Mesenchymal stem cell (in vitro differentiated cells and primary cell): ENCODE measurements around the gene PPP1R13L.
"Not testable (repeated sequence)": the region's sequence is repeated elsewhere in the genome, so short reads cannot be mapped to it uniquely, and the experiment has no call there.

ENCODE experiments used
- DNase-seq: peaks from one replicate; pipeline ENCODE4 v3.0.0-alpha.2; 2013
- H2AFZ ChIP-seq: one replicate; pipeline ENCODE4 v1.6.1; 2013; ENCODE audit warnings: low read depth, mild to moderate bottlenecking, control low read depth, inconsistent platforms, low read length, moderate library complexity
- H2AK5ac ChIP-seq: 2 replicates; pipeline ENCODE4 v1.6.1; 2013; ENCODE audit warnings: low read length, moderate library complexity, mild to moderate bottlenecking, inconsistent platforms; ENCODE audit not compliant: severe bottlenecking
- H2BK120ac ChIP-seq: one replicate; pipeline ENCODE4 v1.6.1; 2013; ENCODE audit warnings: low read depth, mild to moderate bottlenecking, inconsistent platforms, low read length, moderate library complexity
- H2BK12ac ChIP-seq, 2 experiments: one replicate each; pipeline ENCODE4 v1.6.1; 2013; ENCODE audit warnings: inconsistent platforms in 2 of 2, low read length in 2 of 2, mild to moderate bottlenecking in 2 of 2, moderate library complexity in 2 of 2, control low read depth in 1 of 2
- H2BK15ac ChIP-seq: one replicate; pipeline ENCODE4 v1.6.1; 2013; ENCODE audit warnings: mild to moderate bottlenecking, low read depth, inconsistent platforms; ENCODE audit not compliant: poor library complexity, severe bottlenecking
- H2BK5ac ChIP-seq: 2 replicates; pipeline ENCODE4 v1.6.1; 2013; ENCODE audit warnings: low read depth, mild to moderate bottlenecking, low read length, control low read depth, inconsistent platforms; ENCODE audit not compliant: poor library complexity, severe bottlenecking
- H3K14ac ChIP-seq, 2 experiments: one replicate each; pipeline ENCODE4 v1.6.1; 2013; ENCODE audit warnings: inconsistent platforms in 2 of 2, low read length in 2 of 2, control low read depth in 1 of 2, mild to moderate bottlenecking in 1 of 2, moderate library complexity in 1 of 2
- H3K18ac ChIP-seq, 2 experiments: one replicate each; pipeline ENCODE4 v1.6.1; 2013; ENCODE audit warnings: inconsistent platforms in 2 of 2, low read length in 2 of 2, control low read depth in 1 of 2, low read depth in 1 of 2, mild to moderate bottlenecking in 1 of 2
- H3K23ac ChIP-seq, 2 experiments: one replicate each; pipeline ENCODE4 v1.6.1; 2013; ENCODE audit warnings: inconsistent platforms in 2 of 2, low read length in 2 of 2, mild to moderate bottlenecking in 2 of 2, moderate library complexity in 2 of 2, control low read depth in 1 of 2
- H3K27ac ChIP-seq: 2 replicates; pipeline ENCODE4 v1.5.1; 2013; ENCODE audit warnings: mild to moderate bottlenecking, moderate library complexity, low read length, control low read depth, inconsistent platforms; ENCODE audit not compliant: poor library complexity, severe bottlenecking
- H3K27me3 ChIP-seq, 2 experiments: 2 replicates each; pipeline versions ENCODE4 v1.6.1 to v1.7.0; 2013; ENCODE audit warnings: low read length in 2 of 2, mild to moderate bottlenecking in 2 of 2, moderate library complexity in 2 of 2, control low read depth in 1 of 2, inconsistent platforms in 1 of 2; ENCODE audit not compliant: control insufficient read depth in 1 of 2, insufficient read depth in 1 of 2
- H3K36me3 ChIP-seq, 2 experiments: 2 replicates each; pipeline versions ENCODE4 v1.6.1 to v1.7.0; 2013; ENCODE audit warnings: low read length in 2 of 2, control low read depth in 1 of 2, inconsistent platforms in 1 of 2, low read depth in 1 of 2, mild to moderate bottlenecking in 1 of 2; ENCODE audit not compliant: insufficient read depth in 2 of 2, control insufficient read depth in 1 of 2
- H3K4ac ChIP-seq, 2 experiments: one replicate each; pipeline ENCODE4 v1.6.1; 2013; ENCODE audit warnings: inconsistent platforms in 2 of 2, low read length in 2 of 2, mild to moderate bottlenecking in 2 of 2, moderate library complexity in 2 of 2, control low read depth in 1 of 2, low read depth in 1 of 2
- H3K4me1 ChIP-seq: 2 replicates; pipeline ENCODE4 v1.6.1; 2013; ENCODE audit warnings: low read depth, low read length, control low read depth; ENCODE audit not compliant: control insufficient read depth, insufficient read depth
- H3K4me2 ChIP-seq: 2 replicates; pipeline ENCODE4 v1.6.1; 2013; ENCODE audit warnings: low read length, mild to moderate bottlenecking, inconsistent platforms; ENCODE audit not compliant: poor library complexity, severe bottlenecking
- H3K4me3 ChIP-seq, 2 experiments: 2 replicates each; pipeline versions ENCODE4 v1.5.1 to v1.7.0; 2013; ENCODE audit warnings: low read length in 2 of 2, mild to moderate bottlenecking in 2 of 2, control low read depth in 1 of 2, low read depth in 1 of 2; ENCODE audit not compliant: insufficient read depth in 1 of 2
- H3K79me1 ChIP-seq: replicated peaks from 2 replicates; pipeline ENCODE4 v1.6.1; 2013; ENCODE audit warnings: mild to moderate bottlenecking, control low read depth, low read length, inconsistent platforms; ENCODE audit not compliant: poor library complexity, severe bottlenecking
- H3K9ac ChIP-seq: 2 replicates; pipeline ENCODE4 v1.7.0; 2013; ENCODE audit warnings: mild to moderate bottlenecking, low read length, moderate library complexity
- H3K9me3 ChIP-seq: 2 replicates; pipeline ENCODE4 v1.7.0; 2013; ENCODE audit warnings: mild to moderate bottlenecking, low read length; ENCODE audit not compliant: control insufficient read depth
- H4K8ac ChIP-seq: one replicate; pipeline ENCODE4 v1.6.1; 2013; ENCODE audit warnings: inconsistent platforms, mild to moderate bottlenecking, low read length, moderate library complexity
- H4K91ac ChIP-seq: one replicate; pipeline ENCODE4 v1.6.1; 2013; ENCODE audit warnings: mild to moderate bottlenecking, low read length, inconsistent platforms
- WGBS: methylation state at CpG from one replicate; pipeline ENCODE4 v1.1.7; 2013; ENCODE audit warnings: mixed read lengths; 5-methylcytosine and 5-hydroxymethylcytosine counted together

The PPP1R13L gene

GRCh38 chr19:45439569-45440258, 34.8 kb upstream of the PPP1R13L start:
- Histone ChIP-seq H3K27me3 (no peaks in the 10 kb centered on the region), H4K91ac (peak overlapping the region; percentile 79), H2AFZ (peak overlapping the region; percentile 70), H3K4ac (peak overlapping the region in 1 of 2 experiments; percentile 94), H3K27ac (no peak overlapping the region), H2BK120ac (peak overlapping the region; percentile 56), H3K4me3 (peak overlapping the region; percentile 71 to 72), H2AK5ac (no peak overlapping the region), H4K8ac (peak overlapping the region; percentile 80), H3K14ac (peak overlapping the region in 1 of 2 experiments; percentile 95), H3K4me1 (peaks cover 21% of the 10 kb centered on the region), H3K4me2 (peak overlapping the region; percentile 78), H3K36me3 (no peaks in the 10 kb centered on the region), H3K79me1 (no peaks in the 10 kb centered on the region), H3K23ac (peak overlapping the region in 1 of 2 experiments; percentile 64), H3K9me3 (no peaks in the 10 kb centered on the region), H3K18ac (peak overlapping the region; percentile 25 to 92), H2BK15ac (peak overlapping the region; percentile 92), H2BK12ac (peak overlapping the region; percentile 22 to 96), H3K9ac (peak overlapping the region; percentile 85), H2BK5ac (peak overlapping the region; percentile 36)
- 1% methylated on average over 48 of the region's 78 CpGs for WGBS
- DNase-seq = peak; percentile 88

- H3K9ac ChIP-seq = peak overlapping the region; percentile 85
- no peak for DNase-seq
- no peaks in the 10 kb centered on the region for H3K9me3 ChIP-seq
- no peak overlapping the region for H2AFZ ChIP-seq
- H3K27me3 ChIP-seq = no peaks in the 10 kb centered on the region
- no peak overlapping the region for H3K18ac ChIP-seq
- 69% methylated on average over 6 of the region's 10 CpGs for WGBS
- no peak overlapping the region for H4K8ac ChIP-seq
- H3K4me3 ChIP-seq = peak overlapping the region in 1 of 2 experiments; percentile 72
- H4K91ac ChIP-seq = no peak overlapping the region
- H3K27ac ChIP-seq = no peak overlapping the region
- H3K4me2 ChIP-seq = no peak overlapping the region
- no peak overlapping the region for H2BK12ac ChIP-seq
- no peak overlapping the region for H2AK5ac ChIP-seq
- no peak overlapping the region for H3K14ac ChIP-seq
- H2BK15ac ChIP-seq = no peak overlapping the region
- H3K23ac ChIP-seq = no peak overlapping the region
- no peak overlapping the region for H2BK5ac ChIP-seq
- H3K79me1 ChIP-seq = no peaks in the 10 kb centered on the region
- no peak overlapping the region for H2BK120ac ChIP-seq
- no peak overlapping the region for H3K4ac ChIP-seq
- peaks cover 15% of the 10 kb centered on the region for H3K4me1 ChIP-seq
- H3K36me3 ChIP-seq = no peaks in the 10 kb centered on the region
Measured at GRCh38 chr19:45439190-45439568, 34.3 kb upstream of the PPP1R13L start.

GRCh38 chr19:45437328-45437727, 32.5 kb upstream of the PPP1R13L start:
- H3K27ac ChIP-seq = no peak overlapping the region
- peaks cover 6% of the 10 kb centered on the region for H3K4me1 ChIP-seq
- no peak overlapping the region for H2AFZ ChIP-seq
- H3K4me3 ChIP-seq = no peak overlapping the region
- no peak overlapping the region for H2BK5ac ChIP-seq
- H3K79me1 ChIP-seq = no peaks in the 10 kb centered on the region
- no peak overlapping the region for H2BK15ac ChIP-seq
- H3K4me2 ChIP-seq = no peak overlapping the region
- no peak overlapping the region for H3K18ac ChIP-seq
- no peak overlapping the region for H2BK12ac ChIP-seq
- no peak overlapping the region for H4K91ac ChIP-seq
- WGBS = 100% methylated on average over 2 of the region's 3 CpGs
- no peaks in the 10 kb centered on the region for H3K27me3 ChIP-seq
- no peak overlapping the region for H4K8ac ChIP-seq
- no peak overlapping the region for H2AK5ac ChIP-seq
- no peaks in the 10 kb centered on the region for H3K9me3 ChIP-seq
- no peak for DNase-seq
- H3K23ac ChIP-seq = no peak overlapping the region
- no peak overlapping the region for H2BK120ac ChIP-seq
- no peak overlapping the region for H3K14ac ChIP-seq
- no peaks in the 10 kb centered on the region for H3K36me3 ChIP-seq
- no peak overlapping the region for H3K4ac ChIP-seq
- H3K9ac ChIP-seq = no peak overlapping the region

- not testable (repeated sequence) for H3K4me2 ChIP-seq, H2BK5ac ChIP-seq, H3K9me3 ChIP-seq, H3K18ac ChIP-seq, H3K23ac ChIP-seq, DNase-seq, H2AK5ac ChIP-seq, H3K9ac ChIP-seq, H3K4me3 ChIP-seq, H3K4me1 ChIP-seq, H2BK15ac ChIP-seq, H2AFZ ChIP-seq, H4K8ac ChIP-seq, H3K4ac ChIP-seq, H2BK120ac ChIP-seq, H3K36me3 ChIP-seq, H4K91ac ChIP-seq, H3K14ac ChIP-seq, H3K27me3 ChIP-seq, H3K79me1 ChIP-seq, H2BK12ac ChIP-seq, H3K27ac ChIP-seq
- WGBS = 90% methylated on average over 4 of the region's 8 CpGs
Measured at GRCh38 chr19:45432543-45432942, 27.7 kb upstream of the PPP1R13L start.
